DND-41 (cell line): ENCODE data around the gene LMNTD1.

ENCODE experiments used
- ATAC-seq: fragments of 200-7000 bp; cut with Tn5 transposase; 3 replicates; pipeline ENCODE4 v1.9.1; 2021; ENCODE audit warnings: low read depth; ENCODE audit not compliant: insufficient read depth
- DNase-seq: peaks from one replicate; pipeline ENCODE4 v3.0.0-alpha.2; 2020
- H2AFZ ChIP-seq: 2 replicates; pipeline ENCODE4 v1.6.0; 2012; ENCODE audit warnings: low read depth, low read length
- H3K27ac ChIP-seq: 2 replicates; pipeline ENCODE4 v1.5.1; 2012; ENCODE audit warnings: low read length, inconsistent platforms
- H3K27me3 ChIP-seq: fragments of 200-600 bp; sonication (generic); 2 replicates; pipeline ENCODE4 v1.6.0; 2012; ENCODE audit warnings: low read length, mild to moderate bottlenecking, inconsistent platforms; ENCODE audit not compliant: insufficient read depth, poor library complexity
- H3K36me3 ChIP-seq: 2 replicates; pipeline ENCODE4 v1.5.1; 2012; ENCODE audit warnings: low read length, inconsistent platforms; ENCODE audit not compliant: insufficient read depth
- H3K4me1 ChIP-seq: 2 replicates; pipeline ENCODE4 v1.5.1; 2012; ENCODE audit warnings: mild to moderate bottlenecking, low read length; ENCODE audit not compliant: insufficient read depth
- H3K4me2 ChIP-seq: 2 replicates; pipeline ENCODE4 v1.6.0; 2012; ENCODE audit warnings: mild to moderate bottlenecking, moderate library complexity, low read length, inconsistent platforms; ENCODE audit not compliant: insufficient read depth
- H3K4me3 ChIP-seq, 2 experiments: fragments of 200-600 bp in 1 of 2; shearing (Covaris generic) in 1 of 2; 2 replicates each; pipeline ENCODE4 v1.5.1; 2012 to 2016; ENCODE audit warnings: inconsistent platforms in 2 of 2, low read length in 2 of 2, mild to moderate bottlenecking in 2 of 2, low read depth in 1 of 2, moderate library complexity in 1 of 2
- H3K79me2 ChIP-seq: 2 replicates; pipeline ENCODE4 v1.6.0; 2012; ENCODE audit warnings: low read length, inconsistent platforms; ENCODE audit not compliant: insufficient read depth
- H3K9ac ChIP-seq: 2 replicates; pipeline ENCODE4 v1.6.0; 2012; ENCODE audit warnings: low read depth, mild to moderate bottlenecking, inconsistent platforms, low read length, moderate library complexity
- H3K9me3 ChIP-seq: 2 replicates; pipeline ENCODE4 v1.5.1; 2012; ENCODE audit warnings: low read length, moderate library complexity, mild to moderate bottlenecking, inconsistent platforms; ENCODE audit not compliant: insufficient read depth, severe bottlenecking
- H4K20me1 ChIP-seq: 2 replicates; pipeline ENCODE4 v1.6.0; 2012; ENCODE audit warnings: low read length; ENCODE audit not compliant: insufficient read depth
- CTCF ChIP-seq: IDR thresholded peaks from 2 replicates; pipeline ENCODE4 v1.5.1; 2012; ENCODE audit warnings: borderline replicate concordance, low read length, moderate library complexity, mild to moderate bottlenecking; ENCODE audit not compliant: poor library complexity, severe bottlenecking; ENCODE audit errors: extremely low read depth
- EZH2 ChIP-seq: IDR thresholded peaks from 3 replicates; pipeline ENCODE4 v1.6.1; 2012; ENCODE audit warnings: borderline replicate concordance, low read depth, mild to moderate bottlenecking, moderate library complexity, low read length, inconsistent platforms; ENCODE audit not compliant: severe bottlenecking

Gene LMNTD1

GRCh38 chr12:25587346-25587745, 34.3 kb upstream of the LMNTD1 start:
- TF ChIP-seq CTCF (no peak), EZH2 (no peak)
- H3K9ac ChIP-seq = no peak overlapping the region
- H3K79me2 ChIP-seq = no peaks in the 10 kb centered on the region
- DNase-seq (no peak), ATAC-seq (no peak)
- H3K36me3 ChIP-seq = no peaks in the 10 kb centered on the region
- H3K4me2 ChIP-seq = no peak overlapping the region
- no peak overlapping the region for H2AFZ ChIP-seq
- no peaks in the 10 kb centered on the region for H3K9me3 ChIP-seq
- peaks cover 26% of the 10 kb centered on the region for H3K4me1 ChIP-seq
- no peaks in the 10 kb centered on the region for H3K27me3 ChIP-seq
- no peak overlapping the region for H3K4me3 ChIP-seq
- H4K20me1 ChIP-seq = no peaks in the 10 kb centered on the region
- no peak overlapping the region for H3K27ac ChIP-seq

DNA sequence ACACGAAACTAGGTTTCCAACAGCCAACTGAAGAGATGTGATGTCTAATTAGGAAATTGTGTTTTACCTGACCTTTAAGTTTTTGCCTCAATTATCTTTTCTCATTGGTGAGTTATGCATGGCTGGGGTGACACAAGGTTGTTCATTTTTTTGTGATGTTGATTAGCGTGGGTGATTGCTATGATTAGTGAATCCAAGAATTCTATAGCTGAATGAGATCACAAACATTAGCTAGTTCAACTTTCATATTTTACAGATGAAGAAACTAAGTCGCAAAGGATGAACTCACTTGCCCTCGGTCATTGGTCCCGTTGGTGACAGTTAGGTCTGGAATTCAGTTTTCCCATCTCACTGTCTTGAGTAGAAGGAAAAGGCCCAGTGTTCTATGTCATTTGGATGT, 32.6 kb upstream of the LMNTD1 start:
- no peaks in the 10 kb centered on the region for H4K20me1 ChIP-seq
- TF ChIP-seq CTCF = no peak
- no peak for TF ChIP-seq EZH2
- H2AFZ ChIP-seq = no peak overlapping the region
- H3K4me3 ChIP-seq = no peak overlapping the region
- peaks cover 15% of the 10 kb centered on the region for H3K4me1 ChIP-seq
- no peak overlapping the region for H3K27ac ChIP-seq
- H3K79me2 ChIP-seq = no peaks in the 10 kb centered on the region
- H3K27me3 ChIP-seq = no peaks in the 10 kb centered on the region
- H3K4me2 ChIP-seq = no peak overlapping the region
- no peaks in the 10 kb centered on the region for H3K9me3 ChIP-seq
- ATAC-seq (no peak), DNase-seq (no peak)
- H3K9ac ChIP-seq = no peak overlapping the region
- no peaks in the 10 kb centered on the region for H3K36me3 ChIP-seq

- H3K4me1 ChIP-seq = peaks cover 9% of the 10 kb centered on the region
- no peaks in the 10 kb centered on the region for H3K79me2 ChIP-seq
- ATAC-seq (no peak), DNase-seq (no peak)
- no peak for TF ChIP-seq CTCF
- no peak for TF ChIP-seq EZH2
- H3K4me2 ChIP-seq = no peak overlapping the region
- H3K9ac ChIP-seq = no peak overlapping the region
- no peaks in the 10 kb centered on the region for H4K20me1 ChIP-seq
- no peaks in the 10 kb centered on the region for H3K36me3 ChIP-seq
- H2AFZ ChIP-seq = no peak overlapping the region
- no peak overlapping the region for H3K4me3 ChIP-seq
- no peaks in the 10 kb centered on the region for H3K27me3 ChIP-seq
- no peak overlapping the region for H3K27ac ChIP-seq
- H3K9me3 ChIP-seq = no peaks in the 10 kb centered on the region
Observed at GRCh38 chr12:25585021-25585523, 32.0 kb upstream of the LMNTD1 start.

GRCh38 chr12:25584596-25584995, 31.5 kb upstream of the LMNTD1 start:
- Histone ChIP-seq H3K9ac (no peak overlapping the region), H3K27ac (no peak overlapping the region), H3K79me2 (no peaks in the 10 kb centered on the region), H3K27me3 (no peaks in the 10 kb centered on the region), H3K4me3 (no peak overlapping the region), H3K4me1 (peaks cover 4% of the 10 kb centered on the region), H2AFZ (no peak overlapping the region), H3K36me3 (no peaks in the 10 kb centered on the region), H3K9me3 (no peaks in the 10 kb centered on the region), H4K20me1 (no peaks in the 10 kb centered on the region), H3K4me2 (no peak overlapping the region)
- ATAC-seq = no peak
- DNase-seq = no peak
- TF ChIP-seq CTCF (no peak), EZH2 (no peak)
